H1 (cell line): ENCODE data around the gene SPACA4. TPM values are rescaled to one million over a fixed set of nuclear protein-coding genes. Genes with fewer than 3 reads are reported as not detected.

ENCODE experiments used
- CBX5 ChIP-seq: fragments of 300-800, 300-1000 bp; sonication (generic); IDR thresholded peaks from 2 replicates; pipeline ENCODE4 v1.7.1; 2016; ENCODE audit warnings: antibody characterized with exemption, low read length, low read depth
- CTBP2 ChIP-seq: IDR thresholded peaks from 2 replicates; pipeline ENCODE4 v1.7.0; 2011; ENCODE audit warnings: borderline replicate concordance, mild to moderate bottlenecking, moderate library complexity, mixed read lengths, low read length; ENCODE audit not compliant: insufficient read depth, insufficient read length
- GTF2F1 ChIP-seq: IDR thresholded peaks from 2 replicates; pipeline ENCODE4 v1.6.1; 2012; ENCODE audit warnings: low read depth, low read length, improper control_type of control experiment, borderline replicate concordance
- HDAC2 ChIP-seq, 2 experiments: fragments of 300-600 bp in 1 of 2; sonication (generic) in 1 of 2; IDR thresholded peaks; 2 replicates each; pipeline ENCODE4 v1.6.1; 2011 to 2012; ENCODE audit warnings: low read depth in 2 of 2, low read length in 2 of 2, mild to moderate bottlenecking in 2 of 2, moderate library complexity in 2 of 2, borderline replicate concordance in 1 of 2, inconsistent platforms in 1 of 2
- NRF1 ChIP-seq: IDR thresholded peaks from 2 replicates; pipeline ENCODE4 v1.6.1; 2011; ENCODE audit warnings: mild to moderate bottlenecking, low read depth, low read length, improper control_type of control experiment
- POU5F1 ChIP-seq: IDR thresholded peaks from 2 replicates; pipeline ENCODE4 v1.6.1; 2011; ENCODE audit warnings: low read depth, mild to moderate bottlenecking, low read length, moderate library complexity
- YY1 ChIP-seq: IDR thresholded peaks from 2 replicates; pipeline ENCODE4 v1.6.1; 2011; ENCODE audit warnings: low read depth, mild to moderate bottlenecking, low read length
- ZNF274 ChIP-seq: IDR thresholded peaks from 2 replicates; pipeline ENCODE4 v1.7.0; 2012; ENCODE audit warnings: low read length, borderline replicate concordance; ENCODE audit errors: extremely low read depth
- polyA plus RNA-seq, 7 experiments: library from polyadenylated mRNA; depleted of rRNA in 3 of 7; stranded (reverse) in 5 of 7; unstranded in 2 of 7; fragments of >200 nt in 5 of 7; fragments of 200-250 nt in 2 of 7; gene quantifications; 1 replicate in 5 of 7; 2 replicates in 1 of 7; 4 replicates in 1 of 7; pipeline versions ENCODE4 v1.2.1 to v1.2.3, GENCODE V29; 2011 to 2013; ENCODE audit warnings: missing spikeins in 2 of 7, mixed read lengths in 2 of 7
- total RNA-seq: library from RNA; stranded (reverse); fragmentation: NEBNext Ultra II Directional; extraction: Animal tissue kit (Norgen Biotek cat#: 25700); gene quantifications from 2 replicates; pipeline ENCODE4 v1.2.1, GENCODE V29; 2021
- TF ChIP-seq, protein P1 (sequence below): IDR thresholded peaks from 2 replicates; pipeline ENCODE4 v1.6.1; 2011; ENCODE audit warnings: low read depth, mild to moderate bottlenecking, low read length; ENCODE audit not compliant: insufficient read depth

The SPACA4 gene
- total and polyA plus RNA-seq, 2 of the 8 experiments (the other 6 are each of a cell fraction or from before 2014, with no cell fraction given) = not detected

DNA sequence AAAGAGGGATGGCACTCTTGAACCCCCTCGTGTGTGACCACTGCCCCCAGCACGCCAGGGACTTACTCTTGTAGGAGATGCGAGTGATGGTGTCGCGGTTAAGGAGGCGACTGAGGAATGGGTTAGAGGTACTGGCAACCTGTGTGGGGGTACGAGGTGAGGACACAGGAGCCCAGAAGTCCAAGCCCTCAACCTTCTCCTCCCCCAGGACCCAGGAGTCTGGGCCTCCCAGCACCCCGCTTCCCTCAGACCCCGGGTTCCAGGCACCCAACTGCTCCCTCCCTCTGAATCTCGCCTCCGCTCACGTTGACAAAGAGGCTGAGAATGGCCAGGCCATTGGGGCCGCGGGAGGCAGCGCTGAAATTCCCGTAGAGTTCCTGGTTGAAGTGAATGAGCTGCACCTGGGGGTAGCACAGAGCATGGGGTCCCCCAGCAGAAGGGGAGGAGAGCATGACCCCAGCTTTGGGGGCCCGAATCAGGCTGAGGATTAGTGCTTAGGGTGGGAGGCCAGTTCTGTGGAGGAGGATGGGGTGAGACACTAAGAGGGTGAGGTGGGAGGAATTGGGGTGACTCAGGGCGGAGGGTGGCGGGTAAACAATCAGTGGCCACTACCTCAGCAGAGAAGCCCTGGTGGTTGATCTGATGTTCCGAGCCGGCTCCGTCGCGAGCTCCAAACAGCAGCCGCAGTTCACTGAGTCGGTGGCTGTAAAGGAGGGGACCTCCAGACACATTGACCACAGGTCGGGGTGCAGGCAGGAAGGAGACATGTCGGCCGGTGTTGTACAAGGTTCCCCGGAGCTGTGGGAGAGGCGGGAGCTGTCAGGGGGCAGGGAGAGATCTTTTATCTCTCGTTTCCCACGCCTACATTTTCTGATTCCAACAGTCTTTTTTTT is 33.2 kb downstream of the SPACA4 start (continued):
- TF ChIP-seq ZNF274 = no peak
- TF ChIP-seq, protein P1, sequence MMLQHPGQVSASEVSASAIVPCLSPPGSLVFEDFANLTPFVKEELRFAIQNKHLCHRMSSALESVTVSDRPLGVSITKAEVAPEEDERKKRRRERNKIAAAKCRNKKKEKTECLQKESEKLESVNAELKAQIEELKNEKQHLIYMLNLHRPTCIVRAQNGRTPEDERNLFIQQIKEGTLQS = no peak
- no peak for TF ChIP-seq YY1
- TF ChIP-seq GTF2F1 = no peak
- TF ChIP-seq CBX5 = no peak
- TF ChIP-seq HDAC2 (IDR thresholded peaks at IDR 0.05; ENCODE audit: borderline replicate concordance in 1 of 2, low read depth in 2 of 2, low read length in 2 of 2) = no peak
- TF ChIP-seq NRF1 = no peak
- no peak for TF ChIP-seq POU5F1
- no peak for TF ChIP-seq CTBP2
- TF ChIP-seq, all 59 proteins: peak for 0
